ENCODE measurements around the gene CADPS2. TPM values are rescaled to one million over a fixed set of nuclear protein-coding genes. Genes with fewer than 3 reads are reported as not detected.

The CADPS2 gene
- total and polyA plus RNA-seq, 12 donors: 14.6 to 103 (median 39.4) TPM

DNA sequence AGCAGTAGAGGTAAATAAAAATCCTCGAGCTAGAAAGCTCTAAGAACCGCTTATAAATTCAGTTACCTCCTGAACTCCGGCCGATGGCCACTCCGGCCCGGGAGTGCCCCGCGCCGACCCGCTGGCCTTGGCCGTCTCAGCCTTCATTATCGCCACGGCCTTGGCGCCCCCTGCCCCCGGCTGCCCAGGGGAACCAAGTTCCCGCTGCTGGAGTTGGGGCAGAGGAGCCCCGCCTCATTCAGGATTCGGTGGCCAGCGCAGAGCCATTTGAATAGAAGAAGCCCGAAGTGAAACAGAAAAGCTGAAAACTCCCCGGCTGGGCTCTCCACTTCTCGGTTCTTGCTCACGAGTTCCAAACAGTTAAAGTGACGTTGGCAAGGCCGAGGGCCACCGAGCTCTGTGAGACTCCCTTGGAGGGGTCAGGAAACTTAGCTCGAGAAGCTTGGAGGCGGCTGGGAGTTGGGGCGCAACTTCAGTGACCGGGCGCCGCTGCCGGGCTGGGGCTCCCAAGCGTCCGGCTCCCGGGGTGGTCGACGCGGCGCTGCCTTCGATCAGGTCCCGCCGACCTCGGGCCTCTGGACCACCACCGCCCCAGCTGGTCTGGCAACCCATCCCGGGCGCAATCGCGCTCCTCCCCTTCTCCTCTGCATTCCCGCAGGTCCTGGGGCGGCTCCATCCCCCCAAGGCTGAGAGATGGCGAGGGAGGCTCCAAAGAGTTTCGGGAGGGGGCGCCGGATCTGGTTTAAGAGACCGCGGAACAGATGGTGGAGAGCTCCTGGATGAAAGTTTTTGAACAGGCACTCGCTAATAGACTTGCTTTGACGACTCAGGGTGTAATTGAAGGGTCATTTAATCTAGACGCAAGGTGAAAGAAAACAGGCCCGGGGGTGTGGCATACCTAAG is 575.9 kb downstream of the CADPS2 start:
- TF ChIP-seq CTCF (IDR thresholded peaks at IDR 0.05) (no peak), POLR2A (IDR thresholded peaks at IDR 0.05) (no peak)
- peaks cover 100% of the 10 kb centered on the region for H3K27me3 ChIP-seq
- H3K27ac ChIP-seq: no peak overlapping the region
- H3K4me1 ChIP-seq (replicated peaks in 1 of 2): peaks cover 8 to 22% of the 10 kb centered on the region in 2 donors
- H3K36me3 ChIP-seq (replicated peaks in 1 of 2): no peaks in the 10 kb centered on the region
- intact Hi-C loops (cut with DNase I): no loop called here
- no peaks in the 10 kb centered on the region for H3K9me3 ChIP-seq (replicated peaks in 1 of 3)
- H3K4me3 ChIP-seq: peak overlapping the region in 2 of 4 donors; percentile 32 to 64
- WGBS, 4 donors: 6 to 12% (median 8%) methylated on average over 24 to 61 of the region's 61 CpGs
- DNase-seq: peak in 3 of 7 donors; percentile 14 to 48 (median 41)

GRCh38 chr7:122309421-122309820 is 576.8 kb downstream of the CADPS2 start:
- Histone ChIP-seq H3K4me3 (no peak overlapping the region), H3K27ac (no peak overlapping the region), H3K4me1 (replicated peaks in 1 of 2) (peaks cover 8 to 31% of the 10 kb centered on the region in 2 donors), H3K36me3 (replicated peaks in 1 of 2) (no peaks in the 10 kb centered on the region), H3K27me3 (peaks cover 98% of the 10 kb centered on the region), H3K9me3 (replicated peaks in 1 of 3) (no peaks in the 10 kb centered on the region)
- 47 to 66% (median 59%) methylated on average over 3 of the region's 3 CpGs for WGBS, 4 donors
- TF ChIP-seq CTCF (IDR thresholded peaks at IDR 0.05) (no peak), POLR2A (IDR thresholded peaks at IDR 0.05) (no peak)
- DNase-seq: no peak
- intact Hi-C loops (cut with DNase I): no loop called here

GRCh38 chr7:122307228-122307621 is 579.0 kb downstream of the CADPS2 start:
- H3K9me3 ChIP-seq (replicated peaks in 1 of 3): no peaks in the 10 kb centered on the region
- H3K4me1 ChIP-seq (replicated peaks in 1 of 2): peaks cover 8 to 40% of the 10 kb centered on the region in 2 donors
- TF ChIP-seq POLR2A (IDR thresholded peaks at IDR 0.05): no peak
- no peak for TF ChIP-seq CTCF (IDR thresholded peaks at IDR 0.05)
- WGBS, 4 donors: 27 to 31% (median 30%) methylated on average over 8 to 13 of the region's 13 CpGs
- peaks cover 96% of the 10 kb centered on the region for H3K27me3 ChIP-seq
- intact Hi-C loops (cut with DNase I): no loop called here
- no peak for DNase-seq
- no peaks in the 10 kb centered on the region for H3K36me3 ChIP-seq (replicated peaks in 1 of 2)
- no peak overlapping the region for H3K4me3 ChIP-seq
- no peak overlapping the region for H3K27ac ChIP-seq

DNA sequence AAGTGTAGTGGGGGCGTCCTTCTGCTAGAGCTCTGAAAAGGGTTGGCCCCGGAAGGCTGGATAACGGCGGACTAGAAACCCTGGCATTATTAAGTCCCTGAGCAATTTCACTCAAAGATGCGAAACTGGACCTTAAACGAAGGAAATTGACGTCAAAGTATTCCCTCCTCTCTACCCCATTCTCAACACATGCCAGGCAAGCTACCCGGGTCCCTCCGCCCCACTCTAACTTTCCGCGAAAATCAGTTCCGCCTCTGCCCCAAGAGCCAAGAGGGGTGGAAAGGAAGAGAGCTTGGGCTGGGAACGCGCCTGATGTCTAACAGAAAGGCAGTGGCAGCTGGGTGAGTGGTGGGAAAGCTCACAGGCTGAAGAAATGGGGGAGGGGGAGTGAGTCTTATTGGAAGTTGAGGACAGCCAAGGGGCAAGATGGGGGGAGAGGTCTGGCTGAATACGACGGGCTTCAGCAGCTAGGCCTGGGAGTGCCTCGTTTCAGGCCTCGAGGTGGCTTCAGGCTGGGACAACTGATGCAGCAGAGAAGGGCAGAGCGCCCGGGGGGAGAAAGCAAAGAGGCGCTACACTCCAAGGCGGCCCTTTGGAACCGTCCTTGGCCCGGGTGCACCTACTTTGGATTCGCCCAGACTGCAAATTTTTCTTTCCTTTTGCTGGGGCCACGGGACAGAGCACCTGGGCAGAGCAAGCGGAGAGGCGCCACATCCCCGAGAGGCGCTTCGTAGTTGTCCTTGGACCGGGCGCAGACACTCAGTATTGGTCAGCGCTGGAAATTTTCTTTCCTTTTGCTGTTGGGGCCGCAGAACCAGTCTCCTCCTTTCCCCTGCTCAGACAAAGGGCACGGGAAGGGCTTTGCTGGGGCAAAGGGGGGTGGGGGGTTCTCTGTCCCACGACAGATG is 579.7 kb downstream of the CADPS2 start:
- no peaks in the 10 kb centered on the region for H3K9me3 ChIP-seq (replicated peaks in 1 of 3)
- peaks cover 8 to 40% of the 10 kb centered on the region in 2 donors for H3K4me1 ChIP-seq (replicated peaks in 1 of 2)
- DNase-seq: no peak
- intact Hi-C loops (cut with DNase I): no loop called here
- no peak for TF ChIP-seq POLR2A (IDR thresholded peaks at IDR 0.05)
- no peak for TF ChIP-seq CTCF (IDR thresholded peaks at IDR 0.05)
- no peaks in the 10 kb centered on the region for H3K36me3 ChIP-seq (replicated peaks in 1 of 2)
- peak overlapping the region in 1 of 4 donors; percentile 22 for H3K4me3 ChIP-seq
- WGBS, 4 donors: 10 to 14% (median 13%) methylated on average over 27 to 37 of the region's 37 CpGs
- no peak overlapping the region for H3K27ac ChIP-seq
- peaks cover 96% of the 10 kb centered on the region for H3K27me3 ChIP-seq
